GM19468 (cell line): ENCODE measurements around the gene HOXB4.

ENCODE experiments used
- ATAC-seq: cut with Tn5 transposase; IDR thresholded peaks from one replicate; pipeline ENCODE4 v1.9.1; 2021; ENCODE audit warnings: mild to moderate bottlenecking, moderate library complexity, moderate number of reproducible peaks; ENCODE audit not compliant: unreplicated experiment; ENCODE audit errors: extremely low read depth

The HOXB4 gene

GRCh38 chr17:48615047-48615962, 37.2 kb upstream of the HOXB4 start, which contains the start of gene HOXB8:
Gene HOXB8, minus strand, starts transcription at chr17:48615292. Its CDS starts 588 bp downstream, at chr17:48614704.
- ATAC-seq: no peak

DNA sequence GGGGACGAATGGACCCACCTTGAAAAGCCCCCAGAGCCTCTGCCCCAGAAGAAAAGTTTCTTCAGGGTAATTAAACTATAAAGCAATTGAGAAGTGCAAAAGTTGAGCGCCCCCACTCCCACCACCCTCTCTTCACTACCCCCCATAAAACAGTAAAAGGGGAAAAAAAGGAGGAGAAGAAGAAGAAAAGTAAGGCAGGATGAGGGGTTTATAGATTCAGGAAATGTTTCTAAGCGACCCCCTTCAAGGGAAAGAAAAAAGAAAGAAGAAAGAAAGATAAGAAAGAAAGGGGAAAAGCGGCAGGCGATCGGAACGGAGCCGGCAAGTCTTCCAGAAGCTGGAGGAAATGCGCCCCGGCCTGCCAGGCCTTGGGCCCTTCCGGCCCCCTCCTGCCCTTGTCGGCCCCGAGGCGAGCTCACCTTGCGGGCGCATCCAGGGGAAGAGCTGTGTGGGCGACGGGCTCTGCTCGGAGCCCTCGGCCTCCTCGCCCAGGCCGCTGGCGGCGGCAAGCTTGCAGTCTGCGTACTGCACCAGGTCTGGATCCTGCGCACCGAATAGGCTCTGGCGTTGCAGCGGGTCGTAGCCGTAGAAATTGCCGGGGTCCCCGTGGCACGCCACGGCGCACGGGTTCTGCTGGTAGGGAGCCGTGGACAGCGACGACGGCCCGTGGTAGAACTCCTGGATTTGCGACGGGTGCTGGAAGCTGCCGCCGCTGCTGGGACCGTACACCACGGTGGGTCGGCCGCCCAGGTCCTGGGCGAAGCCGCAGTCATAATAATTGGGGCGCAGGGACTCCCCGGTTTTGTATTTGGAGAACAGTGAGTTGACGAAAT, 35.9 kb upstream of the HOXB4 start:
- ATAC-seq: no peak

GRCh38 chr17:48612854-48613691, 34.9 kb upstream of the HOXB4 start:
- ATAC-seq: no peak

DNA sequence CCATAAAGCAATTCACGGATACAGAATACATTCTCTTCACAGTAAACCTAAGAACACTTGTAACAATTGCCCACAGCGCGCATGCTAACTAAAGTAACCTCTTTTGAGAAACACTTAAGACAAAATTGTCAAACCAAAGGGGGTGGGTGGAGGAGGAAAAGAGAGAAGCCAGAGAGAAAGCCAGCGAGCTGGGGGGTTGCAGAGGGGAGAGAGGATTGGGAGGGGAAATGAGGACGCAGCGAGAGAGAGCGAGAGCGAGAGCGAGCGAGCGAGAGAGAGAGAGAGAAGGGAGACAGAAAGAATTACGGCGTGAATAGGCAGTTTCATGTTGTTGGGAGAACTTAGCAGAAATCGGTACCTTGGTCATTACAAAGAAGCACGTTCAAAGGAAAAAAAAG, 34.3 kb upstream of the HOXB4 start:
- no peak for ATAC-seq

GRCh38 chr17:48611681-48612455, 33.7 kb upstream of the HOXB4 start:
- no peak for ATAC-seq

GRCh38 chr17:48611213-48611612, 33.1 kb upstream of the HOXB4 start:
- no peak for ATAC-seq

- no peak for ATAC-seq
Measured at GRCh38 chr17:48610282-48611211, 32.4 kb upstream of the HOXB4 start, which contains the start of gene HOXB7. Gene HOXB7, minus strand, starts transcription at chr17:48611017. Its CDS starts 99 bp downstream, at chr17:48610918.

DNA sequence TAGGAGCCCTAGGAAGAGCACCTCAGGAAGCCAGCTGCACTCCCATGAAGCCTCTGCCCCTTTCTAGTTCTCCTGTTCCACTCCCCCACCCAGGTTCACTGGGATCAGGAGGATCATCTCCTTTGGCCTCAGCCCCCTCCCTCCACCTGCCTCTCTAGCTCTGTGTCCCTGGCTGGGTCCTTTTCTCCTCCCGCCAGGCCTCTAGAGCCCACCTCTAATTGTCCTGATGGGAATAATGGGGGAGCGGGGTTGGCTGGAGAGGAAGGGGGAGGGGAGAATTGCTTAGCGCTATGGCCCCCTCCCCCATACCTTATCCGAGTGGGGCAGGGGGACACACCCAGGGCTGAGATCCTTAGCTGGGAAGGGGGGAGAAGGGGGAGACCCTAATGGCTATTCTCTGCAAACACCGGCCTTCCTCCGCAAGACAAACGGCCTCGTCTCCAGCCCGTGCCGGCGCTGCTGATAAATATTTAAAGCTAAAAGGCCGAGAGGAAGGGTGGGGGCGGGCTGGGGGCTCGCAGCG, 31.7 kb upstream of the HOXB4 start:
- ATAC-seq: no peak

DNA sequence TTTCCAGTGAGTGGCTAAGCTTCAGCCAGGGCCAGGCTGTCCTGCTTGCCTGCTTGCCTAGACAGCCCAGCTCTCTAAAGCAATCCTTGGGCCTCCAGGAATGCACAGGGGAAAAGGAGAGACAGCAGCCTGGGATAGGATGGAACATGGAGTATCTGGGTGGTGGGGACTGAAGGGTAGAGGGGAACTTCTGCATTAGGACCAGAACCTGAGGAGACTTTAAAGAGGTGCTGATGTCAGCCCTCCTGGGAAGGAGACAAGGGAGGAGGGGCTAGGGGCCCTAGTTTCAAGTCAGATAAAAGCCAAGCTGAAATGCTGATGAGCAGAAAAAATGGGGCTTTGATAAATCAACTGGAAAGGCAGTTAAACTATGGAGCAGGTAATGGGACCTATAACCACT, 30.9 kb upstream of the HOXB4 start:
- ATAC-seq: no peak

GRCh38 chr17:48608494-48608834, 30.3 kb upstream of the HOXB4 start:
- no peak for ATAC-seq

DNA sequence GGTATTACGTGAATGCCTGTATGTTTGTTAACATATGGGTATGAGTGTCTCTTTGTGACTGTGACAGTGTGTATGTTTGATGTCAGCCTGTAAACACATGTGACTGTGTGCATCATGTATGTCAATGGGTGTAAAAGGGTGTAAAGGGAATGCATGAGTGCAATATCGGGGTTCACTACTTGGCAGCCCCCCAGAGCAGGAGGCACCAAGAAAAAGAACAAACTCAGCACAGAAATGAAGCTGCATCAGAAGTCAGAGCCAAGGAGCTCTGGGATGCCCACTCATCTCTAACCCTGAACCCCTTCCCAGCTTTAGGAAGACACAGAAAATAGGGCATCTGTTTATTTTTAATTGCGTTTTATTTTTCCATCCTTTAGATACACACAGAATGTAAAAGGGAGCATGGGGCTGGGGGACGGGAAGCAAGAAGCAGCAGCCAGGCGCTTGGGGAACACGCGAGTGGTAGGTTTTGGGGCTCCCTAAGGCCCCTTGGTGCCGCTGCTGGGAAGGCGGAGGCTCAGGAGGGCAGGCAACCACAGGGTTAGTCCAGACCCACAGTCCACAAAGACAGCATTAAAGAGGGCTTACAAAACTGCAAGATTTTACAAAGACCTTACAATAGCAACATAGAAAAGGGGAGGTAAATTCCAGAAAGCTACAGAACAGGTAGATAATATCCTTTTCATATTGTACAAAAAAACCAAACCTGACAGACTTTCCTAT, 28.9 kb upstream of the HOXB4 start:
- no peak for ATAC-seq

- no peak for ATAC-seq
Measured at GRCh38 chr17:48605991-48606891, 28.1 kb upstream of the HOXB4 start.

DNA sequence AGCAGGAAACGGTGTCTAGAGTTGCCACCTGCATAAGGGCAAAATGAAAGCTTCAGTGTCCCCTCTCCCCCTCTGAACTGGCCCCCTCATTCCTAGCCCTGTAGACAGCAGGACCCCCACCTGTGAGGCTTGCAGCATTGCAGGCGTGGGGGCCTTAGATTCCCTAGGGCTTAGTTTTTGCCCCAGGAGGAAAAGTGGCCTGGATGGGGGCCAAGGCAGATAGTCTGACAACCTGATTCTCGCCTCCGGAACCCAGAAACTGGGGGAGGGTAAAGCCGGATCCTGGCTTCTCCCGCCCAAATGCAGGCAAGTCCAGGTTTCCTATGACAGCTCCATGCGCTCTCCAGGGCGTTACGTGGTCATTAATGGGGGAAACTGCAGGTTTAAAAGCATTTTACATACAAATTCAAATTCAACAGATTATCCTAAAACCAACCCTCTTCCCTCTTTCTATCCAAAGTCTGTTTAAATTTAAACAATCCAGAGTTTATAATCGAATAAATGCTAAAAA, 27.3 kb upstream of the HOXB4 start:
- ATAC-seq: no peak

GRCh38 chr17:48604770-48605329, 26.7 kb upstream of the HOXB4 start, which contains the start of gene HOXB6:
Gene HOXB6, minus strand, starts transcription at chr17:48604986. Its CDS starts 6,836 bp downstream, at chr17:48598150.
- ATAC-seq: no peak

DNA sequence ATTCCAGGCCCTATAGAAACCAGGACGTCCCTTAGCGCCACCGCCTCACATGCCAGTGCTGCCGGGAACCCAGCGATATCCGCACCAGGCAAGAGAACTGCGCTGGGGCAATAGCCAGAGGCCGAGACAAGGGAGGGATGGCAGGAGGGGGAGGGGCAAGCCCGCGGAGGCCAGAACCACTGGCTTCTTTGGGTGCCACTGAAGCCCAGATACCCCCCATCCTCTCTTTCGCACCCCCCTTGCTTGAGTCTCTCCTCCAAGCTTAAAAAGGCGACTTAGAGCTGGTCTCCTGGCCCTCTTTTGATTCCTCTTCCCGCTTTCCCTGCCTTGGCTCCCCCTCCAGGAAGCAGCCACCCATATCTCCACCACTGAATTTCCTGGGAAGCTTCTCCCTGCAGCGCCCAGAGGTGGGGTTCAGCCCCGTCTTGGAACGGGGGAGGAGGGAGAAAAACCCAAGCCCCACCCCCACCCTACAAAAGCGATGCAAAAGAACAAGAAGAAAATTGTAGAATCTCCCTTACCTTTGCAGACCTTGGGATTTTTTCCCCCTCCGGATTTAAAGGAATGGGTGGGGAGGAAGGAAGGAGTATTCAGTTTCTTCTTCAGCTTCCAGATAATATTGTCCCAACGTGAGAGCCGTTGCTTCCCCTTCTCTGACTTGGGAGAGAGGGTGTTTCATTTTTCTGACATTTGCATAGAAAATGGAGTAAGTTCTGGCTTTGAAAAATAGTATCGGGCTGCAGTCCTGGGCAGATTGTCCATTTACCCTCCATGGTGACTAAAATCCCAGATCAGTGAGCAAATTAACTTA, 26.0 kb upstream of the HOXB4 start:
- ATAC-seq: no peak
